LNCaP clone FGC (cell line): Measurements from ENCODE around the gene LMOD1.
"Not testable (repeated sequence)": the region's sequence is repeated elsewhere in the genome, so short reads cannot be mapped to it uniquely, and the experiment has no call there.

ENCODE experiments used
- DNase-seq: peaks from one replicate; pipeline ENCODE4 v3.0.0-alpha.2; 2011; ENCODE audit warnings: low read depth
- H3K4me3 ChIP-seq: 2 replicates; pipeline ENCODE4 v1.5.1; 2011; ENCODE audit warnings: mild to moderate bottlenecking, low read depth, low read length, control low read depth
- TF ChIP-seq, protein P1 (sequence below): IDR thresholded peaks from 2 replicates; pipeline ENCODE4 v1.5.1; 2012; ENCODE audit warnings: mild to moderate bottlenecking; ENCODE audit not compliant: control insufficient read depth, insufficient read depth; ENCODE audit errors: extremely low read depth

LMOD1 gene

GRCh38 chr1:201906336-201906735 is 40.0 kb downstream of the LMOD1 start:
- TF ChIP-seq, protein P1, sequence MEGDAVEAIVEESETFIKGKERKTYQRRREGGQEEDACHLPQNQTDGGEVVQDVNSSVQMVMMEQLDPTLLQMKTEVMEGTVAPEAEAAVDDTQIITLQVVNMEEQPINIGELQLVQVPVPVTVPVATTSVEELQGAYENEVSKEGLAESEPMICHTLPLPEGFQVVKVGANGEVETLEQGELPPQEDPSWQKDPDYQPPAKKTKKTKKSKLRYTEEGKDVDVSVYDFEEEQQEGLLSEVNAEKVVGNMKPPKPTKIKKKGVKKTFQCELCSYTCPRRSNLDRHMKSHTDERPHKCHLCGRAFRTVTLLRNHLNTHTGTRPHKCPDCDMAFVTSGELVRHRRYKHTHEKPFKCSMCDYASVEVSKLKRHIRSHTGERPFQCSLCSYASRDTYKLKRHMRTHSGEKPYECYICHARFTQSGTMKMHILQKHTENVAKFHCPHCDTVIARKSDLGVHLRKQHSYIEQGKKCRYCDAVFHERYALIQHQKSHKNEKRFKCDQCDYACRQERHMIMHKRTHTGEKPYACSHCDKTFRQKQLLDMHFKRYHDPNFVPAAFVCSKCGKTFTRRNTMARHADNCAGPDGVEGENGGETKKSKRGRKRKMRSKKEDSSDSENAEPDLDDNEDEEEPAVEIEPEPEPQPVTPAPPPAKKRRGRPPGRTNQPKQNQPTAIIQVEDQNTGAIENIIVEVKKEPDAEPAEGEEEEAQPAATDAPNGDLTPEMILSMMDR: no peak
- DNase-seq: no peak
- H3K4me3 ChIP-seq: no peak overlapping the region

DNA sequence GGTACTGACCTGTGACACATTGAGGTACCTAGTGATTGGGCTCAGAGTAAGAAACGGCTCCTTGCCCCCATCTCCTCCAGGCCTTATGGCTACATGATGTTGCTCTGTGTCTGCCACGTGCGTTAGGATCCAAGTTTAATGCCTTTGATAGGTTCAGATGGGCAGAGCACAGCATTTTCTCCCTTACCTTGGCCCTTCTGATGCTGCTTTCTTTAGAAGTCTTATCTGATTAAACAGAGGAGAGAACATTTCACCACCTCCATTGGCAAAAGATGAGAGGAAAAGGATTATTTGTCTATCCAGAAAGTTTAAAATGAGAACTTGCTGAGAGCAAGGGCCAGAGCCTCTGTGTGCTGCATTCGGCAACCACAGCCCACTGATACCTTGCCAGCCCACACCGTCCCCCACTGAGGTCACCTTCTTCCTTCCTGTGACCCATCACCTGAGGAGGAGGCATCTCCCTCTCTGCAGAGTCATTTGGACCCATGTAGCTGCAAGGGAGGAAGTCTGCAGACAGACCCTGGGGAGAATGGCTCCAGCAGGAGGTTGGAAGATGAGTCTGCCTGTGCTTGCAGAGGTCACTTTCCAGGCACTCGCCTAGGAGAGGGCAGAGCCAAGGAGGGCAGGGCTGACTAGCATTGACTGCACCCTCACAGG is 41.0 kb downstream of the LMOD1 start:
- H3K4me3 ChIP-seq: no peak overlapping the region
- DNase-seq: no peak
- TF ChIP-seq, protein P1: no peak

- no peak overlapping the region for H3K4me3 ChIP-seq
- TF ChIP-seq, protein P1: no peak
- no peak for DNase-seq
Measured at GRCh38 chr1:201904579-201904978, 41.8 kb downstream of the LMOD1 start.

DNA sequence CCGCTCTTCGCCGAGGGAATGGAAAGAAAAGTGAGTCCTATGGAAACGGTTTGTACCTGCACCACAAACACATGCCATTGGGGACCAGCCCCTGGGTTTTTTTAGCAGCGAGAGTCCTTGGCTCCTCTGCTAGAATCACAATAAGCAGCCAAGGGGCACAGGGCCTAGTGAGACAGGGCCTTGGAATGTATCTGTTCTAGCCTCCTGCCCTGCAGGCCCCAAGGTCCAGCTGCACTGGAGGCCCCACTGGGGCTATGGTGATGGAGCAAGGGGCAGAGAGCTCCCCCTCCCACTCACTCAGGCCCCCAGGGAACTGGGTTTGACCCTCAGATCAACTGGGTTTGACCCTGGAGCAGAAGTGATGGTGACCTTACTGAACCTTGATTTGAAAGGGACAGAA is 43.2 kb downstream of the LMOD1 start:
- TF ChIP-seq, protein P1: no peak
- H3K4me3 ChIP-seq: no peak overlapping the region
- no peak for DNase-seq

- DNase-seq: no peak
- H3K4me3 ChIP-seq: no peak overlapping the region
- TF ChIP-seq, protein P1: no peak
Measured at GRCh38 chr1:201902198-201902597, 44.1 kb downstream of the LMOD1 start.

DNA sequence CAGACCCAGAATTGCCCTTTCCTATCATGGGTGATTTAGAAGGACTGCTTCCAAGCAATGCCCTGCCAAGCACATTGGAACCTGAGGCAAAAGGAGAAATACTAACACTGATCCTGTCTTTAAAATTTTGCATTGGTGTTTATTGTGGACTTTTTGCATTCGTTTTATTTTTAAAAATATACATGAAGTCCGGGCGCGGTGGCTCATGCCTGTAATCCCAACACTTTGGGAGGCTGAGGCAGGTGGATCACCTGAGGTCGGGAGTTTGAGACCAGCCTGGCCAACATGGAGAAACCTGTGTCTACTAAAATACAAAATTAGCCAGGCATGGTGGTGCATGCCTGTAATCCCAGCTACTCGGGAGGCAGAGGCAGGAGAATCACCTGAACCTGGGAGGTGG is 45.3 kb downstream of the LMOD1 start:
- not testable (repeated sequence) for DNase-seq

DNA sequence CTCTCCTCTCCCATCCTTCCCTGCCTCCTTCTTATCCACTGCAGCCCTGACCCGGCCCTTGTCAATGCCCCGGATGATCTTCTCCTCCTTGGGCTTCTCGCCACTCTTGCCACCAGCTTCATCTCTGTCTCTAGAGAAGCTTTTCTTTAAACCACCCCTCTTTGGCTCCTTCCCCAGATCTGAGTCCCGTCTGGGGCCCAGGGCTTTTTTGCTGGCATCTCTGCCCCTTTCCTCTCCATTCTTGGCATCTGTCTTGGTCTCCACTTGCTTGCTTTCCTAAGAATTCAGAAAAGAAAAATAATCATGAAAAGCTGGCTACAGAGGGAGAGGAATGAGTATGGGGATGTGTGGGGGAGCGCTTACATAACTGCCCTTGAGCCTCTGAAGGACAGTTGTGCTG is 45.9 kb downstream of the LMOD1 start:
- no peak overlapping the region for H3K4me3 ChIP-seq
- TF ChIP-seq, protein P1: no peak
- DNase-seq: no peak

More for the DNA sequence above, 45.3 kb downstream of the LMOD1 start:
- not testable (repeated sequence) for H3K4me3 ChIP-seq
